Natural killer cell (primary cell): ENCODE results near the gene RNF222. TPM values are rescaled to one million over a fixed set of nuclear protein-coding genes. Genes with fewer than 3 reads are reported as not detected.

Experiments used
- ATAC-seq, 3 donors: fragments of 150-1000 bp in 2 of 3; fragments of 200-7000 bp in 1 of 3; cut with Tn5 transposase; 1 replicate in 1 of 3; 2 replicates in 2 of 3; pipeline ENCODE4 v1.10.0; 2021; ENCODE audit warnings: mild to moderate bottlenecking in 2 of 3, moderate library complexity in 2 of 3
- DNase-seq, 2 donors: peaks; one replicate each; pipeline versions ENCODE4 v3.0.0 to v3.0.0-alpha.2; 2013 to 2021; ENCODE audit warnings: mixed read lengths in 1 of 2
- H3K27ac ChIP-seq: one replicate; pipeline ENCODE4 v1.5.1; 2013; ENCODE audit warnings: mild to moderate bottlenecking, low read length
- H3K27me3 ChIP-seq: one replicate; pipeline ENCODE4 v1.6.1; 2013; ENCODE audit warnings: low read length; ENCODE audit not compliant: control insufficient read depth, insufficient read depth
- H3K36me3 ChIP-seq: one replicate; pipeline ENCODE4 v1.6.1; 2013; ENCODE audit warnings: low read length; ENCODE audit not compliant: control insufficient read depth, insufficient read depth
- H3K4me1 ChIP-seq: one replicate; pipeline ENCODE4 v1.6.1; 2013; ENCODE audit warnings: low read length; ENCODE audit not compliant: control insufficient read depth, insufficient read depth
- H3K4me3 ChIP-seq: one replicate; pipeline ENCODE4 v1.5.1; 2013; ENCODE audit warnings: low read length
- H3K9me3 ChIP-seq: one replicate; pipeline ENCODE4 v1.6.1; 2013; ENCODE audit warnings: low read length; ENCODE audit not compliant: control insufficient read depth, insufficient read depth
- H3K27ac Mint-ChIP-seq, 2 donors: one replicate each; pipeline ENCODE4 v1.8.0; 2022; ENCODE audit warnings: mild to moderate bottlenecking in 2 of 2, mixed read lengths in 2 of 2, moderate library complexity in 1 of 2
- H3K27me3 Mint-ChIP-seq, 2 donors: one replicate each; pipeline ENCODE4 v1.8.0; 2022; ENCODE audit warnings: low read depth in 2 of 2, mixed read lengths in 2 of 2
- H3K36me3 Mint-ChIP-seq: one replicate; pipeline ENCODE4 v1.8.0; 2022; ENCODE audit warnings: mixed read lengths
- H3K4me1 Mint-ChIP-seq, 2 donors: one replicate each; pipeline ENCODE4 v1.8.0; 2022; ENCODE audit warnings: mixed read lengths in 2 of 2
- H3K4me3 Mint-ChIP-seq: one replicate; pipeline ENCODE4 v1.8.0; 2022; ENCODE audit warnings: mild to moderate bottlenecking, moderate library complexity, mixed read lengths
- H3K9me3 Mint-ChIP-seq, 2 donors: one replicate each; pipeline ENCODE4 v1.8.0; 2022; ENCODE audit warnings: mixed read lengths in 2 of 2
- WGBS: methylation state at CpG from one replicate; pipeline ENCODE4 v1.1.7; 2013; ENCODE audit warnings: missing lambda C conversion rate; ENCODE audit not compliant: insufficient coverage; 5-methylcytosine and 5-hydroxymethylcytosine counted together
- intact Hi-C: fragments of 100-400 bp; cut with micrococcal nuclease; formaldehyde crosslinking; loops from one replicate; pipeline ENCODE4 v1.14.2; 2022
- total RNA-seq, 4 donors: library from RNA; stranded (reverse); fragments of 120-200 nt in 1 of 4; gene quantifications; one replicate each; pipeline versions ENCODE4 v1.2.3 to v1.2.4, GENCODE V29; 2013 to 2022
- TF ChIP-seq, protein P1 (sequence below): fragments of 200-600 bp; IDR thresholded peaks from one replicate; pipeline ENCODE4 v1.8.0; 2022; ENCODE audit warnings: antibody characterized with exemption

The RNF222 gene, protein sequence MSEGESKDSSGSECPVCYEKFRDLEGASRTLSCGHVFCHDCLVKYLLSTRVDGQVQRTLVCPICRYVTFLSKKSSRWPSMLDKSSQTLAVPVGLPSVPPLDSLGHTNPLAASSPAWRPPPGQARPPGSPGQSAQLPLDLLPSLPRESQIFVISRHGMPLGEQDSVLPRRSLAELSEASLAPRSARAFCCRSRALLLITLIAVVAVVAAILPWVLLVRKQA
- total RNA-seq = 1 to 10 TPM in 1 of 3 donors, under 1 TPM in 2; 0.35 to 1.1 (median 0.52) TPM
- total RNA-seq (2013) = 0.81 TPM

- no peak within 1 kb of the TSS for H3K27ac Mint-ChIP-seq
- DNase-seq (no peak), ATAC-seq (no peak)
- Histone ChIP-seq H3K27me3 (peaks cover 9% of the 10 kb centered on the region), H3K9me3 (no peaks in the 10 kb centered on the region), H3K27ac (no peak within 1 kb of the TSS), H3K36me3 (no peaks in the 10 kb centered on the region), H3K4me3 (no peak within 1 kb of the TSS), H3K4me1 (peaks cover 16% of the 10 kb centered on the region)
- WGBS = 66% methylated on average over 13 of the region's 13 CpGs
- H3K36me3 Mint-ChIP-seq = no peaks in the 10 kb centered on the region
- peaks cover 10 to 11% of the 10 kb centered on the region in 2 donors for H3K4me1 Mint-ChIP-seq
- H3K27me3 Mint-ChIP-seq = peaks cover 24 to 26% of the 10 kb centered on the region in 2 donors
- intact Hi-C loops = no loop called here
- TF ChIP-seq, protein P1, sequence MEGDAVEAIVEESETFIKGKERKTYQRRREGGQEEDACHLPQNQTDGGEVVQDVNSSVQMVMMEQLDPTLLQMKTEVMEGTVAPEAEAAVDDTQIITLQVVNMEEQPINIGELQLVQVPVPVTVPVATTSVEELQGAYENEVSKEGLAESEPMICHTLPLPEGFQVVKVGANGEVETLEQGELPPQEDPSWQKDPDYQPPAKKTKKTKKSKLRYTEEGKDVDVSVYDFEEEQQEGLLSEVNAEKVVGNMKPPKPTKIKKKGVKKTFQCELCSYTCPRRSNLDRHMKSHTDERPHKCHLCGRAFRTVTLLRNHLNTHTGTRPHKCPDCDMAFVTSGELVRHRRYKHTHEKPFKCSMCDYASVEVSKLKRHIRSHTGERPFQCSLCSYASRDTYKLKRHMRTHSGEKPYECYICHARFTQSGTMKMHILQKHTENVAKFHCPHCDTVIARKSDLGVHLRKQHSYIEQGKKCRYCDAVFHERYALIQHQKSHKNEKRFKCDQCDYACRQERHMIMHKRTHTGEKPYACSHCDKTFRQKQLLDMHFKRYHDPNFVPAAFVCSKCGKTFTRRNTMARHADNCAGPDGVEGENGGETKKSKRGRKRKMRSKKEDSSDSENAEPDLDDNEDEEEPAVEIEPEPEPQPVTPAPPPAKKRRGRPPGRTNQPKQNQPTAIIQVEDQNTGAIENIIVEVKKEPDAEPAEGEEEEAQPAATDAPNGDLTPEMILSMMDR = no peak
- H3K9me3 Mint-ChIP-seq = no peaks in the 10 kb centered on the region
- H3K4me3 Mint-ChIP-seq = no peak within 1 kb of the TSS
Observed at GRCh38 chr17:8397636-8398035, at the start of gene RNF222. RNF222 (minus strand) TSS chr17:8397827; CDS start chr17:8393461, 4,366 bp downstream.

- Mint-ChIP-seq H3K27me3 (no peaks in the 10 kb centered on the region), H3K9me3 (no peaks in the 10 kb centered on the region), H3K36me3 (peaks cover 17% of the 10 kb centered on the region), H3K4me1 (peaks cover 44 to 51% of the 10 kb centered on the region in 2 donors), H3K27ac (no peak overlapping the region), H3K4me3 (no peak overlapping the region)
- Histone ChIP-seq H3K4me1 (no peaks in the 10 kb centered on the region), H3K4me3 (no peak overlapping the region), H3K9me3 (no peaks in the 10 kb centered on the region), H3K36me3 (peaks cover 60% of the 10 kb centered on the region), H3K27ac (no peak overlapping the region), H3K27me3 (no peaks in the 10 kb centered on the region)
- no peak for DNase-seq
- intact Hi-C loops = no loop called here
- TF ChIP-seq, protein P1 = no peak
- no peak for ATAC-seq
- WGBS = 94% methylated on average over 3 of the region's 4 CpGs
Observed at GRCh38 chr17:8445536-8445935, 47.9 kb upstream of the RNF222 start.

GRCh38 chr17:8444494-8444893, 46.9 kb upstream of the RNF222 start:
- Histone ChIP-seq H3K27me3 (no peaks in the 10 kb centered on the region), H3K27ac (no peak overlapping the region), H3K4me1 (no peaks in the 10 kb centered on the region), H3K9me3 (no peaks in the 10 kb centered on the region), H3K36me3 (peaks cover 55% of the 10 kb centered on the region), H3K4me3 (no peak overlapping the region)
- ATAC-seq = no peak
- WGBS = 92% methylated on average over 3 of the region's 4 CpGs
- Mint-ChIP-seq H3K4me3 (no peak overlapping the region), H3K36me3 (peaks cover 13% of the 10 kb centered on the region), H3K27ac (peak overlapping the region in 1 of 2 donors; percentile 12), H3K9me3 (no peaks in the 10 kb centered on the region), H3K27me3 (no peaks in the 10 kb centered on the region), H3K4me1 (peaks cover 44 to 57% of the 10 kb centered on the region in 2 donors)
- TF ChIP-seq, protein P1 = no peak
- intact Hi-C loops = no loop called here
- DNase-seq = no peak

DNA sequence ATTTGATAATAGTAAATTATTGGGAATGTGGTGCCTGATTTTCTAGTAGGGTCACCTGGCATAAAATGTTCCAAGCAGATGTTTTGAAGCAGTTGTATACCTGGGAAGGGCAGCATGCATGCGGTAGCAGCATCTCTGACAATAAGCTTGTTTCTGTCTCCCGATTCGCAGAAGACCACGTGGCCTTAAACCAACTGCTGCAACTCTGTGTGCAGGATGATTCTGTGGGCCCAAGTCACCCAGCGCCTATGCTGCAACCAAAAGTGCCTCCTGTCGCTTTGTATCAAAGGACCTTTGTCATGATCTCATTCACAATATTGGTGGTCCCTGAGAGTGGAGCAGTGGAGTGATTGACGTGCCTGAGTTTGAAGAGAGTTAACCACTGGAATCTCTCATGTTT, 46.1 kb upstream of the RNF222 start:
- TF ChIP-seq, protein P1 = no peak
- Mint-ChIP-seq H3K27me3 (no peaks in the 10 kb centered on the region), H3K36me3 (peaks cover 9% of the 10 kb centered on the region), H3K27ac (peak overlapping the region; percentile 12 to 73), H3K4me1 (peaks cover 44 to 57% of the 10 kb centered on the region in 2 donors), H3K4me3 (no peak overlapping the region), H3K9me3 (no peaks in the 10 kb centered on the region)
- Histone ChIP-seq H3K27me3 (no peaks in the 10 kb centered on the region), H3K4me1 (peaks cover 1% of the 10 kb centered on the region), H3K27ac (no peak overlapping the region), H3K9me3 (no peaks in the 10 kb centered on the region), H3K4me3 (no peak overlapping the region), H3K36me3 (peaks cover 49% of the 10 kb centered on the region)
- WGBS = 94% methylated on average over 7 of the region's 7 CpGs
- DNase-seq (no peak), ATAC-seq (no peak)
- intact Hi-C loops = no loop called here
